OCI-LY7 (cell line): ENCODE measurements around the gene MLST8.

ENCODE experiments used
- CTCF ChIP-seq: fragments of 200-600 bp; sonication (generic); conservative IDR thresholded peaks from 2 replicates; pipeline ENCODE4 v1.5.1; 2014; ENCODE audit warnings: mild to moderate bottlenecking, antibody characterized with exemption, low read length, moderate library complexity, mixed read lengths
- EZH2phosphoT487 ChIP-seq: fragments of 200-600 bp; sonication (generic); IDR thresholded peaks from 2 replicates; pipeline ENCODE4 v1.6.1; 2018; ENCODE audit warnings: low read depth, borderline replicate concordance, mild to moderate bottlenecking, mixed run types, antibody characterized with exemption, low read length, moderate library complexity, mixed read lengths

GRCh38 chr16:2216330-2216729 lies 11.1 kb downstream of the MLST8 start:
- no peak for TF ChIP-seq CTCF
- TF ChIP-seq EZH2phosphoT487: no peak
